Ecto neural progenitor cell (in vitro differentiated cells): ENCODE data around the gene FCHSD2.
"Not testable (repeated sequence)": the region's sequence is repeated elsewhere in the genome, so short reads cannot be mapped to it uniquely, and the experiment has no call there.

Experiments used
- DNase-seq: peaks from one replicate; pipeline ENCODE4 v3.0.0-alpha.2; 2018; ENCODE audit warnings: low spot score

The FCHSD2 gene

GRCh38 chr11:73121692-73122091, 20.4 kb downstream of the FCHSD2 start:
- DNase-seq, result no peak

GRCh38 chr11:73117071-73117470, 25.0 kb downstream of the FCHSD2 start:
- DNase-seq, result no peak

GRCh38 chr11:73116636-73117035, 25.5 kb downstream of the FCHSD2 start:
- DNase-seq, result no peak

GRCh38 chr11:73114835-73115220, 27.3 kb downstream of the FCHSD2 start:
- DNase-seq, result no peak

DNA sequence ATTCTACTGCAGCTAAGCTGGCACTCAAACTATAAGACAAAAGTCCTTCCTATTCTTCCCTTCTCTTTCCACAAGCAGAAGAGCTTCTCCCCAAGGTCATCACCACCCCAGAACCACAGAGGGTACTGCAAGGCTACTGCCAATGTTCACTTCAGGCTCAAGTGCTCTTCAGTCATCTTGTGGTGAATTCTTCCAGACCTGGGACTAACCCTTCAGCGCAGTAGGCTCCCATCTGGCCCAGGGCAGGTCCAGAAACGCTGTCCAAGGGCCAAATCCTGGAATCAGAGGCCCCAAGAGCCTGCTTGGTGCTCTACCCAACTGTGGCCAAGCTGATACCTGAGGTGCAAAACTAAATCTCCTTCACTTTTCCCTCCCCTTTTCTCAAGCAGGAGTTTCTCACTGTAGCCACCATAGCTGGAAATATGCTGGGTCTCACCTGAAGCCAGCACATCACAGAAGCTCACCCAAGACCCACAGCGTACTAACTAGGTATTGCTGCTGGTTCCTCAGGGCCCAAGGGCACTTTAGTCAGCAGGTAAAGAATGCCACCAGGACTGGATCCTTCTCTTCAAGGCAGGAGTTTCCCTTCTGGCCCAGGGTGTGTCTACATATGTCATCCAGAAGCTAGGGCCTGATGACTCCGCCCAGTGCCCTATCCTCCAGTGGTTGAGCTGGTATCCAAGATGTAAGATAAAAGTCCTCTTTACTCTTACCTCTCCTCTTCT, 27.8 kb downstream of the FCHSD2 start:
- DNase-seq, result no peak

DNA sequence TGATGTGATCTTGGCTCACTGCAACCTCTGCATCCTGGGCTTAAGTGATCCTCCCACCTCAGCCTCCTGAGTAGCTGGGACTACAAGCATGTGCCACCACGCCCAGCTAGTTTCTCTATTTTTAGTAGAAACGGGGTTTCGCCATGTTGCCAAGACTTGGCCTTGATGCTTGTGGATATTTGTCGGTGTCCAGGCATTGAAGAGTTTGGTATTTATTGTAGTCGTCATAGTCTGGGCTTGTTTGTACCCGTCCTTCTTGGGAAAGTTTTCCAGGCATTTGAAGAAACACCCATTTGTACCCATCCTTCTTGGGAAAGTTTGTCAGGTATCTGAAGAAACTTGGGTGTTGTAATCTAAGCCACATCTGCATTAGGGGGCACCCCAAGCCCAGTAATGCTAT, 28.7 kb downstream of the FCHSD2 start:
- DNase-seq, result no peak

- DNase-seq, result no peak
Observed at GRCh38 chr11:73107597-73107996, 34.5 kb downstream of the FCHSD2 start.

- DNase-seq, result no peak
Observed at GRCh38 chr11:73106347-73106746, 35.8 kb downstream of the FCHSD2 start.

GRCh38 chr11:73100578-73100977, 41.5 kb downstream of the FCHSD2 start:
- no peak for DNase-seq

DNA sequence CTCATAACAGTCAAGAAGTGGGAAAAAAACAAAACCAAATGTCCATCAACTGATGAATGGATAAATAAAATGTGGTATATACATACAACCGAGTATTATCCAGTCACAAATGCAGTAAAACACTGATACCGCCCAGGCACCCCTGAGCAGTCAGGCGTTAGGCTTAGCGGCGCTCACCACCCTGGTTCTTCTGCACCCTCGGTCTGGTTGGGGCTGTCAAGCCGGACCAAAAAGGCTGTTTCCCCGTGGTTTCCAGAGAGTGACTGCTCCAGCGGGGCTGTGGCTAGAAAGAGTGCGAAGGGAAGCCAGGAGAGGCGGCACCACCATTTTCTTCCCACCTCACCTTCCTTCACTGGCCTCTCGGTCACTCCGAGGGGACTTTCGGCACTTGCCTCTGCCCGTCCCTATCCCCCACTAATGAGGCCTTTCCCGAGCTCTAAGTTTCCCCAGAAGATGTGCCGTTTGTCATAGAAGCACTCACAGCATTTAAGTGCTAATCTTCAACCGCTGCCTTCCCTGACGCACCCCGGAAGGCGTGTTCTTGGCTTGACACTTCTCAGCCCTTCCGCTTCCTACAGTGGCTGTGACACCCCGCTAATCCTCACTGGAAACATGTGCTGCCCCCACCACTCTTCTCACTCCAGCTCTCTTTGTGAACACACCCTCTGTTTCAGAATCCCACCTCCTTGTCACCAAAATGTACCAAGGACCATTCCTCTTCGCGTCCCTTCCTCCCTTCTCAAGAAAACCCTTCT, 42.4 kb downstream of the FCHSD2 start:
- no peak for DNase-seq

DNA sequence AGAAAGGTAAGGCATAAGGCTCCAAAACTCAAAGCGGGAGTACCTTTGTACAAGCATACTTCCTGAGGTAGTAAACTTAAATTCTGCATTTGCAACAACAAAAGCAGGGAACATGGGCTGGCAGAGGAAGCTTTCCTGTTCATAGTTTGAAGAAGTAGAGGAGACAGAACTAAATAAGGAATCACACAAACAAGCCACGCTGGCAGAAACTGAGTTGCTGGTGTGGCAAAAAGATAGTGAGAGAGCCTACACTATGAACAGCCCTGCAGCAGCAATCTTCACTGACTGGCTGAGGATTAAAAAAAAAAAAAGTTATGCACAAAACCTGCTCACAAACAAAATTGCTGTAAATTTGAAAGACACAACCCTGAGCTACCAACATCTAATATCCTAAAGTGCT, 46.5 kb downstream of the FCHSD2 start:
- no peak for DNase-seq

GRCh38 chr11:73091521-73092305, 50.4 kb downstream of the FCHSD2 start:
- no peak for DNase-seq

- no peak for DNase-seq
Observed at GRCh38 chr11:73087730-73088129, 54.4 kb downstream of the FCHSD2 start.

DNA sequence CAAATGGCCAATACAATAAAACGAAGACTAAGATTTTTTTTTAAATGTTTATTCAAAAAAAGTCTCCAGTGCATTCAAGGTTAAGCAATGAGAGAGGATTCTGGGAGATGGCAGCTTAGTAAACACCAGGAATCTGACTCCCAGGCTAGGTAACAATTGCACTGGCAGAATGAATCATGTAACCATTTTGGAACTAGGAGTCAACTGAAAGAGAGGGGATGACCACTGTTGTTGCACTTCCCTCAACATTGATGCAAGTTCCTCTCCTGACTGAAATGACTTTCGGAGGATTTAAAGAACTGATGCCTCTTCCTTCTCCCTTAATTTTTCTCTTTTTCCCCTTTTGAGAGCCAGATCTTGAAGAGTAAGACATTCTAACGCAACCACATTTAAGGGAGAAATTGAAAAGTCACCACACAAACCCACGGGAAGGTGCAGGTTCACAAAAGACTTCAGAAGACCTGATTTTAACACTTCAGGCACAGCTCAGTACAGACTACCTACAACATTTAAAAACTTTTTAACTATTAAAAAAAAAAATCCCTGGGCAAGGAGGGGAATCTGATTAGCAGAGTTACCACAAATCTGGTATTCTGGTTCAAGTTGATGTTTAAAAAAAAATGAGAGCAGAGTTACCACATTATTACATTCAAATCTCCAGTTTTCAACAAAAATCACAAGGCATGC, 56.8 kb downstream of the FCHSD2 start:
- no peak for DNase-seq

DNA sequence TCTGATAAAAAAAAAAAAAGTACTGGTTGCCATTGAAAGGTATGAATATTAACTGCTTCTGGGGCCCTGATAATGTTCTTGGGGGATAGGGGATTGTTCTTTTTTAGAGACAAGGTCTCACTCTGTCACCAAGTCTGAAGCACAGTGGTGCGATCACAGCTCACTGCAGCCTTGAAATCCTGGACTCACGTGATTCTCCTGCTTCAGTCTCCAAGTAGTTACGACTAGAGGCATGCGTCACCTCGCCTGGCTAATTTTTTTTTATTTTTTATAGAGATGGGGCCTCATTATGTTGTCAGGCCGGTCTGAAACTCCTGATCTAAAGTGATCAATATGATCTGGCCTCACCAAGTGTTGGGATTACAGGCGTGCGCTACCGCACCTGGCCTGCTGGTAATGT, 63.5 kb downstream of the FCHSD2 start:
- no peak for DNase-seq

DNA sequence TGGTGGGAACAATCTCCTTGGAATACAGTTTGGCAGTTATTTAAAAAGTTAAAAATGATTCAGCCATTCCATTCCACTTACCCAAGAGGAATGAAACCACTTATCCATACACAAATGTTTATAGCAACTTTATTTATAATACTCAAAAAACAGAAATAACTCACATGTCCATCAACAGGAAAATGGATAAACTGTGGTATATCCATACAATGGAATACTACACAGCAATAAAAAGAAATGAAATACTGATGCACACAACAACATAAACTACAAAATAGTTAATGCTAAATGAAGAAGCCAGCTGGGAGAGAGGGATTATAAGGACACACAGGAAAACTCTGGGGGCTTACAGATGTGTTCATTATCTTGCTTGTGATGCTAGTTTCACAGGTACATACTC, 64.7 kb downstream of the FCHSD2 start:
- DNase-seq, result no peak

DNA sequence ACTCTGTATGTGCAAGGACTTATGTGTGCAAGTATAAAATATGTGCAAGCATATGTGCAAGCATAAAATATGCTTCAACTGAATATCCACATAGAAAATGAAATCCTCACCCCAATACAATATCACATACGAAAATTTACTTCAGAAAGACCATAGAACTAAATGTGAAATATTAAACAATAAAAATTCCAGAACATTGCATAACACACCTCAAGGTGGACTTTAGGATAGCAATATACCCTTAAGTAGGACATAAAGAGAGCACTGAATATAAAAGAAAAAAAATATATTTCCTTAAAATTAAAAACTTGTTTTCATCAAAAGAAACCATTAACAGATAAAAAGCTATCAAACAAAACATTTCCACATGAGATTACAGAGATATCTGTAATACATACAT, 67.8 kb downstream of the FCHSD2 start:
- DNase-seq, result no peak

- DNase-seq, result no peak
Observed at GRCh38 chr11:73072935-73073481, 69.1 kb downstream of the FCHSD2 start.

- no peak for DNase-seq
Observed at GRCh38 chr11:73070653-73071052, 71.5 kb downstream of the FCHSD2 start.

DNA sequence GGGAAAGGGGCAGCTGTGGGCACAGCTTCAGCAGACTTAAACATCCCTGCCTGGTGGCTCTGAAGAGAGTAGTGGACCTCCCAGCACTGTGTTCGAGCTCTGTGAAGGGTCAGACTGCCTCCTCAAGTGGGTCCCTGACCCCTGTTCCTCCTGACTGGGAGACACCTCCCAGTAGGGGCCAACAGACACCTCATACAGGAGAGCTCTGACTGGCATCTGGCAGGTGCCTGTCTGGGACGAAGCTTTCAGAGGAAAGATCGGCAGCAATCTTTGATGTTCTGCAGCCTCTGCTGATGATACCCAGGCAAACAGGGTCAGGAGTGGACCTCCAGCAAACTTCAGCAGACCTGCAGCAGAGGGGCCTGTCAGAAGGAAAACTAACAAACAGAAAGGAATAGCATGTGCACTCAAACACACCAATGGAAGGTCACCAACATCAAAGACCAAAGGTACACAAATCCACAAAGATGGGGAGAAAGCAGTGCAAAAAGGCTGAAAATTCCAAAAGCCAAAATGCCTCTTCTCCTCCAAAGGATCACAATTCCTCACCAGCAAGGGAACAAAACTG, 80.2 kb downstream of the FCHSD2 start:
- DNase-seq, result not testable (repeated sequence)

DNA sequence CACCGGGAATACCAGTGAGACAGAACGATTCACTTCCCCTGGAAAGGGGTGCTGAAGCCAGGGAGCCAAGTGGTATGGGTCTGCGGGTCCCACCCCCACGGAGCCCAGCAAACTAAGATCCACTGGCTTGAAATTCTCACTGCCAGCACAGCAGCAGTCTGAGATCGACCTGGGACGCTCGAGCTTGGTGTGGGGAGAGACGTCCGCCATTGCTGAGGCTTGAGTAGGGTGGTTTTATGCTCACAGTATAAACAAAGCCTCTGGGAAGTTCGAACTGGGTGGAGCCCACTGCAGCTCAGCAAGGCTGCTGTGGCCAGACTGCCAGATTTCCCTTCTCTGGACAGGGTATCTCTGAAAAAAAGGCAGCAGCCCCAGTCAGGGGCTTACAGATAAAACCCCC, 80.7 kb downstream of the FCHSD2 start:
- DNase-seq, result not testable (repeated sequence)

DNA sequence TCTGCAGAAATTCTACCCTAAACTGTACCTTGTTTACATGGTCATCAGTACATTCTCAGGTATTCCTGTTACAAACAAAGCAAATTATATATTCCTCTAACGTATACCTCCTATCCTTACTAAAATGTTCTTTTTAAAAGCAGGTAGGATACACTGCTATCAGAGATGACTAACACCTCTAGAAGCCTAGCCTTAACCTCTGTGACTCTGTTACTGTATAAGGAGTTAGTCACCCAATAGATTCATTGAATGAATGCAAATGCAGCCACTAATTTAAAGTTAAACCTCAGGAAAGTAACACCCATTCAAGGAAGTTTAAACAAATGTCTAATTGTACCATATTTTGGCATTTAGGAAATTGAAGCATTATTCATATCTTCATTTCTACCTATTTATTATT, 82.2 kb downstream of the FCHSD2 start:
- no peak for DNase-seq
